GM12878 (cell line): Measurements from ENCODE around the gene EHBP1L1.

Experiments
- CHD2 ChIP-seq: IDR thresholded peaks from 2 replicates; pipeline ENCODE4 v1.6.1; 2011; ENCODE audit warnings: low read depth, low read length, improper control_type of control experiment, borderline replicate concordance
- EP300 ChIP-seq, 2 experiments: fragments of 150-350 bp in 1 of 2; IDR thresholded peaks; 2 replicates each; pipeline ENCODE4 v1.6.1; 2011 to 2012; ENCODE audit warnings: low read depth in 2 of 2, low read length in 2 of 2, borderline replicate concordance in 1 of 2, improper control_type of control experiment in 1 of 2, inconsistent platforms in 1 of 2; ENCODE audit not compliant: control insufficient read depth in 1 of 2
- EZH2 ChIP-seq: IDR thresholded peaks from 2 replicates; pipeline ENCODE4 v1.6.1; 2012; ENCODE audit warnings: low read depth, mild to moderate bottlenecking, control low read depth, inconsistent platforms, low read length, borderline replicate concordance; ENCODE audit not compliant: control insufficient read depth
- NFYB ChIP-seq: IDR thresholded peaks from 2 replicates; pipeline ENCODE4 v1.6.1; 2011; ENCODE audit warnings: low read depth, mild to moderate bottlenecking, low read length, improper control_type of control experiment, moderate library complexity; ENCODE audit not compliant: insufficient read depth
- PBX3 ChIP-seq: IDR thresholded peaks from 2 replicates; pipeline ENCODE4 v1.6.1; 2011; ENCODE audit warnings: mild to moderate bottlenecking, low read depth, low read length, moderate library complexity; ENCODE audit not compliant: insufficient replicate concordance
- YY1 ChIP-seq: IDR thresholded peaks from 2 replicates; pipeline ENCODE4 v1.6.1; 2011; ENCODE audit warnings: low read depth, mild to moderate bottlenecking, low read length
- TF ChIP-seq, protein P1 (sequence below), 3 experiments: IDR thresholded peaks in 2 of 3; conservative IDR thresholded peaks in 1 of 3; 2 replicates each; pipeline ENCODE4 v1.5.1; 2011; ENCODE audit warnings: low read depth in 3 of 3, low read length in 3 of 3, mild to moderate bottlenecking in 3 of 3, control low read depth in 2 of 3, moderate library complexity in 2 of 3, inconsistent platforms in 1 of 3, mixed read lengths in 1 of 3; ENCODE audit not compliant: control insufficient read depth in 2 of 3, insufficient read depth in 1 of 3; ENCODE audit errors: extremely low read depth in 1 of 3
- TF ChIP-seq, protein P2 (sequence below): IDR thresholded peaks from 2 replicates; pipeline ENCODE4 v1.6.1; 2011; ENCODE audit warnings: low read depth, low read length, improper control_type of control experiment, borderline replicate concordance

DNA sequence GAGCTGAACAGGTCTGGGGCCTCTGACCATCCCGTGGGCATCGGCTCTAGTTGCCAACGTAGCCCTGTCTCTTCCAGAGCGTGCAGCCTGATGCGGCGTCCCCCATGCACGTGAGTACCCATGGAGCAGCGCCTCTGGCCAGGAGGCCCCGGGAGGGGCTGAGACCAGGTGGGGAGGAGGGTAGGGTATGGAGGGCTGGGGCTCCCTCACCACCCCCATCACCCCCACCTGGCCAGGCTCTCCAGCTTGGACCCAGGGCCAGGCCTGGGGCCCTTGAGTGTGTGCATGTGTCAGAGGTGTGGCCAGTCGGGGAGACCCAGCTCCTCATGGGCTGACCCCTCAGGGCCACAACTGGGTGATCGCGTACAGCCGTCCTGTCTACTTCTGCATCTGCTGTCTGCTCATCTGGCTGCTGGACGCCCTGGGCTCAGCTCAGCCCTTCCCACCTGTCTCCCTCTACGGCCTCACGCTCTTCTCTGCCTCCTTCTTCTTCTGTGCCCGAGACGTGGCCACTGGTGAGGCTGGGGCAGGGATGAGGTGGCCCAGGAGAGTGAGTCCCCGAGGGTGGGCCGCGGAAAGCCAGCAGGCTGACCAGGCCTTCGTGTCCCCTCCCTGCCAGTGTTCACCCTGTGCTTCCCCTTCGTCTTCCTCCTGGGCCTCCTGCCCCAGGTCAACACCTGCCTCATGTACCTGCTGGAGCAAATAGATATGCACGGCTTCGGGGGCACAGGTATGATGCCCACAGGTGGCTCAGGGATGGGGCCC lies 48.2 kb downstream of the EHBP1L1 start:
- no peak for TF ChIP-seq EZH2
- TF ChIP-seq, protein P1, sequence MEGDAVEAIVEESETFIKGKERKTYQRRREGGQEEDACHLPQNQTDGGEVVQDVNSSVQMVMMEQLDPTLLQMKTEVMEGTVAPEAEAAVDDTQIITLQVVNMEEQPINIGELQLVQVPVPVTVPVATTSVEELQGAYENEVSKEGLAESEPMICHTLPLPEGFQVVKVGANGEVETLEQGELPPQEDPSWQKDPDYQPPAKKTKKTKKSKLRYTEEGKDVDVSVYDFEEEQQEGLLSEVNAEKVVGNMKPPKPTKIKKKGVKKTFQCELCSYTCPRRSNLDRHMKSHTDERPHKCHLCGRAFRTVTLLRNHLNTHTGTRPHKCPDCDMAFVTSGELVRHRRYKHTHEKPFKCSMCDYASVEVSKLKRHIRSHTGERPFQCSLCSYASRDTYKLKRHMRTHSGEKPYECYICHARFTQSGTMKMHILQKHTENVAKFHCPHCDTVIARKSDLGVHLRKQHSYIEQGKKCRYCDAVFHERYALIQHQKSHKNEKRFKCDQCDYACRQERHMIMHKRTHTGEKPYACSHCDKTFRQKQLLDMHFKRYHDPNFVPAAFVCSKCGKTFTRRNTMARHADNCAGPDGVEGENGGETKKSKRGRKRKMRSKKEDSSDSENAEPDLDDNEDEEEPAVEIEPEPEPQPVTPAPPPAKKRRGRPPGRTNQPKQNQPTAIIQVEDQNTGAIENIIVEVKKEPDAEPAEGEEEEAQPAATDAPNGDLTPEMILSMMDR (IDR thresholded peaks at IDR 0.05 in 2 of 3, conservative IDR thresholded peaks at IDR 0.05 in 1 of 3; ENCODE audit: control insufficient read depth in 2 of 3, extremely low read depth in 1 of 3, insufficient read depth in 1 of 3, low read depth in 3 of 3, low read length in 3 of 3) = no peak
- TF ChIP-seq NFYB = no peak
- TF ChIP-seq YY1 = no peak
- TF ChIP-seq PBX3 = no peak
- TF ChIP-seq, protein P2, sequence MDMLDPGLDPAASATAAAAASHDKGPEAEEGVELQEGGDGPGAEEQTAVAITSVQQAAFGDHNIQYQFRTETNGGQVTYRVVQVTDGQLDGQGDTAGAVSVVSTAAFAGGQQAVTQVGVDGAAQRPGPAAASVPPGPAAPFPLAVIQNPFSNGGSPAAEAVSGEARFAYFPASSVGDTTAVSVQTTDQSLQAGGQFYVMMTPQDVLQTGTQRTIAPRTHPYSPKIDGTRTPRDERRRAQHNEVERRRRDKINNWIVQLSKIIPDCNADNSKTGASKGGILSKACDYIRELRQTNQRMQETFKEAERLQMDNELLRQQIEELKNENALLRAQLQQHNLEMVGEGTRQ = no peak
- no peak for TF ChIP-seq EP300 (IDR thresholded peaks at IDR 0.05; ENCODE audit: borderline replicate concordance in 1 of 2, control insufficient read depth in 1 of 2, low read depth in 2 of 2, low read length in 2 of 2)
- TF ChIP-seq CHD2 = no peak
